Esophagus (tissue), 2 donors: ENCODE data around the gene LST1. TPM values are rescaled to one million over a fixed set of nuclear protein-coding genes. Genes with fewer than 3 reads are reported as not detected.

Experiments
- H3K27ac ChIP-seq, 2 donors: one replicate each; pipeline ENCODE4 v1.5.1; 2013; ENCODE audit warnings: low read depth in 2 of 2, mild to moderate bottlenecking in 2 of 2, inconsistent platforms in 1 of 2, low read length in 1 of 2, moderate library complexity in 1 of 2
- H3K27me3 ChIP-seq, 2 donors: one replicate each; pipeline ENCODE4 v1.6.1; 2013; ENCODE audit warnings: low read length in 2 of 2, control low read depth in 1 of 2, mild to moderate bottlenecking in 1 of 2; ENCODE audit not compliant: insufficient read depth in 2 of 2, control insufficient read depth in 1 of 2
- H3K36me3 ChIP-seq, 2 donors: one replicate each; pipeline ENCODE4 v1.6.1; 2013; ENCODE audit warnings: low read length in 1 of 2; ENCODE audit not compliant: control insufficient read depth in 2 of 2, insufficient read depth in 2 of 2
- H3K4me1 ChIP-seq, 2 donors: one replicate each; pipeline ENCODE4 v1.6.1; 2013; ENCODE audit warnings: low read length in 1 of 2; ENCODE audit not compliant: control insufficient read depth in 2 of 2, insufficient read depth in 2 of 2
- H3K4me3 ChIP-seq, 2 donors: one replicate each; pipeline ENCODE4 v1.5.1; 2013; ENCODE audit warnings: low read length in 2 of 2, mild to moderate bottlenecking in 2 of 2, low read depth in 1 of 2, moderate library complexity in 1 of 2
- H3K9me3 ChIP-seq, 2 donors: one replicate each; pipeline ENCODE4 v1.6.1; 2013; ENCODE audit warnings: mild to moderate bottlenecking in 2 of 2, low read depth in 1 of 2, low read length in 1 of 2, moderate library complexity in 1 of 2; ENCODE audit not compliant: control insufficient read depth in 2 of 2, insufficient read depth in 1 of 2
- WGBS, 2 donors: extraction: QIAGEN DNeasy Blood & Tissue Kit; methylation state at CpG; one replicate each; pipeline ENCODE4 v1.1.7; 2013; 5-methylcytosine and 5-hydroxymethylcytosine counted together
- polyA plus RNA-seq, 2 donors: library from polyadenylated mRNA; stranded (reverse); fragments of 200-250 nt; gene quantifications; one replicate each; pipeline ENCODE4 v1.2.3, GENCODE V29; 2013
- donor health status: healthy with polysubstance abuse.
- donor health status: Bipolar disorder and iron deficiency.

The LST1 gene
- polyA plus RNA-seq = 1 to 10 TPM; 2.8 to 6.9 TPM

DNA sequence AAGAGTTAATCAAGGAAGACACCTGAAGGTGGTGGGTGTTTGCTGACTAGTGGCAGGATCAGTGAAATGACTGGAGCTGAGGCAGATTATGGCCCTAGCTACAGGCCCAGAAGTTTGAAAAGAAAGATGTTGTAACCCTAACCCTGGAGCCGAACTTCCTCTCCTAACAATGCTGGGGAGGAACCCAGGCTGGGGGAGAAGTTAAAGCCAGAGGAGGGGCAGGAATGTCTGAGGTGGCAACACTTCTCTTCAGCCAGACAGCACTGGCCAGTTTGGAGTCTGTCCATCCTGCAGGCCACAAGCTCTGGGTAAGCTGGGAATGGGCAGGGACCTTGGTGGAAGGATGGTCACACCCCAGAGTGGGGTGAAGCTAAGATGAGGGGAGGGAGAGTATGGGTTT is at the start of gene LST1:
TSS of gene LST1 (plus strand) at position 270 of the 400 bp plus-strand sequence. CDS start 1,023 bp downstream, outside the sequence.
- 60 to 61% methylated on average over 1 of the region's 1 CpG for WGBS, 2 donors
- Histone ChIP-seq H3K27ac (peak within 1 kb of the TSS in 1 of 2 donors; percentile 18), H3K4me1 (peaks cover 0 to 4% of the 10 kb centered on the region in 2 donors)

DNA sequence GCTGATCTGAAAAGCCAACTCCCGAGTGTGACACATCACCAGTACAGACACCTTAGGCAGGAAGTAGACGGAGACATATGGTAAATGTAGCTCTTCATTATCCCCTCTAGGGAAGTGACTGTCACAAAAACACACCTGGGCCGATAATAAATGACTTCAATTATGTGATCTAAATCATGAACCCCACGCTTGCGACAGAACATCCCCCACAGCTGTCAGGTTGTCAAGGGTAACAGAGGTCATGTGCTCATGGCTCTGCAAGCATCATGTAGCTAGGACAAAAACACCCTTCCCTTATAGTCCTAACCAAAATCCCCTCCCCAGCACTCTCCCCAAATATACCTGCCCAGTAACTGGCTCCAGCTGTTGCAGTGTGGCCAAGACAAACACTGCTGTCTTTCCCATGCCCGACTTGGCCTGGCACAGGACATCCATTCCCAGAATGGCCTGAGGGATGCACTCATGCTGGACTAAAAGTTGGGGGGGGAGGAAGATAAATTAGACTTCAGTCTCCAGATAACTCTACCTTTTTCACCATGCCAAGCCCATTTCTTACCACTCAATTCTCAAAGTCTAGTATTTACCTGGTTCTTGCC is 47.2 kb upstream of the LST1 start:
- Histone ChIP-seq H3K36me3 (peaks cover 13 to 36% of the 10 kb centered on the region in 2 donors), H3K4me1 (peaks cover 0 to 3% of the 10 kb centered on the region in 2 donors), H3K9me3 (no peaks in the 10 kb centered on the region), H3K27me3 (no peaks in the 10 kb centered on the region), H3K4me3 (peak overlapping the region in 1 of 2 donors; percentile 26), H3K27ac (peak overlapping the region in 1 of 2 donors; percentile 36)
- 42 to 43% methylated on average over 6 of the region's 6 CpGs for WGBS, 2 donors

More for the DNA sequence above, at the start of gene LST1:
- Histone ChIP-seq H3K36me3 (no peaks in the 10 kb centered on the region), H3K27me3 (no peaks in the 10 kb centered on the region), H3K4me3 (no peak within 1 kb of the TSS), H3K9me3 (no peaks in the 10 kb centered on the region)

DNA sequence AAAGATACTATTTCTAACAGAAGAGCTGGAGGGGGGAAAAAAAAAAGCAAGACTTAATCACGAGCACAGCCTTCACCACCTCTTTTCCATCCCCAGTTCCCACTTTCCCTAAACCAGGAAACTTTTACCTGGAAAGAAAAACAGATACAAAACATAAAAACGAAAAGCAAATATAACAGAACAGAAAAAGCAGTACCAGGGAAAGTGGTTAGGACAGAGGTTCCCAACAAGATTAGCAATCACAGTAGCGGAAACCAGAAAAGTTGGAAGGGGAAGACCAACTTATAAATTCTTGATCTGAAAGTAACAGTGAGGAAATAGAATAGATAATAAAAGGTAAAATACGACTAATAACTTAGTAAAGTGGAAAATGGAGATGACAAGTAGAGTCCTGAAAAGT is 45.4 kb upstream of the LST1 start:
- no peaks in the 10 kb centered on the region for H3K9me3 ChIP-seq
- no peaks in the 10 kb centered on the region for H3K27me3 ChIP-seq
- 8 to 10% methylated on average over 4 of the region's 4 CpGs for WGBS, 2 donors
- H3K36me3 ChIP-seq = peaks cover 4 to 23% of the 10 kb centered on the region in 2 donors
- H3K27ac ChIP-seq = peak overlapping the region; percentile 83 to 98
- peak overlapping the region; percentile 70 to 94 for H3K4me3 ChIP-seq
- H3K4me1 ChIP-seq = peaks cover 0 to 3% of the 10 kb centered on the region in 2 donors

DNA sequence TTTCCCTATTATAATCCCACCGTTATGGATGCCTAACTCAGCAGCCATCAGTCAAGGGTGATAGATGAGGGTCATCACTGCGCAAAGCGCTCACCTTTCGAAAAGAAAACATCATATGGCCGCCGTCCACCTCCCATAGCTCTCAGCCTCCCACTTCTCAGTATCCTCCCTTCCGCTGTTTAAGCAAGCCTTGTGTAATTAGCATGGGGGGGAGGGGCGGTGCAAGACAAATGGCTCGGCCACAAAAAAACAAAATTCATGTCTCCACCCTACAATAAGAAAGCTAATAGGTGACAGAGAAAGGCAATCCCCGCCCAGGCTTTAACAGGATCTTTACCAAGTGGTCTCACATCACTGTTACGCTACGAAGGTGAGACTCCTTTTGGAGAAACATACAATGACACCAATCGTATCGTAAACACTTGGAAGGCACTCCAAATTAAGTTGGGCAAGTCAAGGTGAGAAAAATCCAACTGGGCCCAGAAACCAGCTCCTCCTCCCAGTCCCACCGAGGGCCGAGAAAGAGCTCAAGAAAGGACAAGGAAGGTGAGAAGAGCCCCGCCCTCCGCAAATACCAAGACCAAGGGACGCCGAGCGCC is 44.9 kb upstream of the LST1 start:
- 0% methylated on average over 21 of the region's 21 CpGs for WGBS, 2 donors
- H3K4me3 ChIP-seq = peak overlapping the region; percentile 70 to 94
- no peaks in the 10 kb centered on the region for H3K27me3 ChIP-seq
- H3K27ac ChIP-seq = peak overlapping the region; percentile 83 to 98
- H3K4me1 ChIP-seq = peaks cover 0 to 3% of the 10 kb centered on the region in 2 donors
- no peaks in the 10 kb centered on the region for H3K9me3 ChIP-seq
- peaks cover 4 to 23% of the 10 kb centered on the region in 2 donors for H3K36me3 ChIP-seq

DNA sequence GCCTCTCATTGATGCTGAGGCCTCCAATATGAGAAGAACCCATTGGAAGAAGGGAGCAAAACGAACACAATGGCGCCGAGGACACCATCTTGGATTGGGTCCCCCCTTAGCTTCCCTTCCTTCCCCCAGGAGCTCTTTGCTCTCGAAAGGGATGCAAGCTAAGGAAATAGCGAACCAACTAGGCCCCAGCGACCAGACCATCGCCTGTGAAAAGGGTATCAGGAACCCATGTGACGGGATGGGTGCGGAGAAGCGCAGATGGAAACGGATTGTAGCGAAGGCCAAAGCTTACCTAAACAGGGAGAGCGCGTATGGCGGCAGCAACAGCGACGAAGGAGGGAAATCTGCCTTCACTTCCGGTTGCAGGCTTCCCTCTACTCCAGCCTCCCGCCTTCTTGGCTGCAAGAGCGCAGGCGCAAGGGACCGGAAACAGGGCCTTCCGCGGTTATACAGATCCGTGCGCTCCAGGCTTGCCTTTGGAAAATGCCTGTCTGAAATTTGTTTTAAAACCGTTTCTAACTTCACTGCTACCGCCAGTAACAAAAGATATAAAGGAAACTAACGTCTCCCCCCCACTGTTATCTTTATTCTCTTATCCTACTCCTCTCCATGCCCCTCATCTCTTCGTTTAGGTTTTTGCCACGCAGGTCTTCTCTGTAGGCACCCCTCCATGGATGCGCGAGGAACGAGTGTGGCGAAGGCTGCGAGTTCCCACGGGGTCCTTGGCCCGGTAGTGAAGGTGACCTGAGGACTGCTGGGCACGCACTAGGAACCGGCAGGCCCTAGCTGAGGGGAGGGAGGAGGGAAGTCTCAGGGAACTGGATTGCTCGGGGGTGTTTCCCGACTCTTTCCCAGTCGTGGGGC is 44.2 kb upstream of the LST1 start, which contains the start of gene DDX39B:
TSS of gene DDX39B (minus strand) at position 346 of the 864 bp plus-strand sequence. CDS start 1,471 bp downstream, outside the sequence.
- H3K27me3 ChIP-seq = no peaks in the 10 kb centered on the region
- 0% methylated on average over 43 of the region's 43 CpGs for WGBS, 2 donors
- peak within 1 kb of the TSS; percentile 95 to 98 for H3K27ac ChIP-seq
- no peaks in the 10 kb centered on the region for H3K9me3 ChIP-seq
- peak within 1 kb of the TSS; percentile 70 to 94 for H3K4me3 ChIP-seq
- H3K36me3 ChIP-seq = peaks cover 4 to 18% of the 10 kb centered on the region in 2 donors
- peaks cover 0 to 3% of the 10 kb centered on the region in 2 donors for H3K4me1 ChIP-seq

DNA sequence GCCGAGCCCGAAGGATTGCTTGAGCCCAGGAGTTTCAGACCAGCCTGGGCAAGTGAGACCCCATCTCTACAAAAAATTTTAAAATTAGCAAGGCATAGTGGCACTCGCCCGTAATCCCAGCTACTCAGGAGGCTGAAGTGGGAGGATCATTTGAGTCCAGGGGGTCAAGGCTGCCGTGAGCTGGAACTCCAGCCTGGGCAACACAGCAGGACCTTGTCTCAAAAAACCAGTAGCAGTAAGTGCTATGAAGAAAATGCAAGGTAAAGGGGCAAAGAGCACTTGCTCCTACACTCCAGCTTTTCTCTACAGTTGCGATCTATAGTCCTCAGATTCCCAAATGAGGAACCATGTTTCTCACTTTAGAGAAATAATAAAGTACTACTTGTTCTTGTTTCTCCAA is 42.4 kb upstream of the LST1 start:
- WGBS, 2 donors = 93 to 96% methylated on average over 6 of the region's 6 CpGs
- H3K4me3 ChIP-seq = no peak overlapping the region
- H3K27ac ChIP-seq = no peak overlapping the region
- H3K9me3 ChIP-seq = no peaks in the 10 kb centered on the region
- no peaks in the 10 kb centered on the region for H3K27me3 ChIP-seq
- peaks cover 3 to 9% of the 10 kb centered on the region in 2 donors for H3K4me1 ChIP-seq
- H3K36me3 ChIP-seq = peaks cover 4 to 14% of the 10 kb centered on the region in 2 donors

DNA sequence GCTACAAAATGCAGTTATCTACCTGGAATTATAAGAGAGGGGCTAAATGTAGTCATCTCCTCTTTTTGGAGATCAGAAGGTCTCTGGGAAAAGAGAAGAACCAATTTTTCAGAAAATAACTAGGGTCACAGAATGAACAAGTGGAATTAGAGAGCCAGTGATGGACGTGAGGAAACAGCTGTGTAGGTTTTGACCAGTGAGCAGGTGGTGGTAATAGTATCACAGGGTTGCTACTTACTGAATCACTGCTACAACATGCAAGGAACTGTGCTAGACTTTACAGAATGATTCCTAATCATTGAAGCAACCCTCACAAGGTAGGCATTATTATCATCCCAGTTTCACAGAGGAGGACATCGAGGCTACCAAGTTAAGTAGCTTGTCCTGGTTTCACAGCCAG is 41.4 kb upstream of the LST1 start:
- WGBS, 2 donors = 76% methylated on average over 2 of the region's 2 CpGs

DNA sequence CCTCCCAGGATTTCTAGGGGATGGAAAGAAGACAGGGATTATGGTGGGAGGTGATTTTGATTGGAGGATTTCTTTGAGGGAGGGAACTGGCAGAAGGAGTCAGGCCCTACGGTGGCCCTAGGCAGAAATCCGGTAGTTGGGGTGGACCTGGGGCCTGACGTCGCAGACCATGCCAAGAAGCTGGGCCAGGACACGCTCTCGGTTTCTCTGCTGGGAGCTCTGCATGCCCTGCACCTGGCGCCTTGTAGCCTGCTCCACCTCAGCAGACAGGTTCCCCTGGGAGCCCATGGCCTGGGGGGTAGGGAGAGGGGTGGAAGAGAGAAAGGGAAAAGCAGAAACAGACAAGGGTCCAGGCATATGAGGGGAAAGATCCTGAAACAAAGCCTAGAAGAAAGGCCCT is 40.8 kb upstream of the LST1 start:
- Histone ChIP-seq H3K4me1 (peaks cover 3 to 7% of the 10 kb centered on the region in 2 donors), H3K27me3 (no peaks in the 10 kb centered on the region), H3K27ac (no peak overlapping the region), H3K36me3 (peaks cover under 1 to 3% of the 10 kb centered on the region in 2 donors), H3K4me3 (no peak overlapping the region), H3K9me3 (no peaks in the 10 kb centered on the region)
- WGBS, 2 donors = 63 to 72% methylated on average over 7 of the region's 7 CpGs

More for the DNA sequence above, 41.4 kb upstream of the LST1 start:
- H3K9me3 ChIP-seq = no peaks in the 10 kb centered on the region
- H3K27ac ChIP-seq = no peak overlapping the region
- peaks cover 3 to 5% of the 10 kb centered on the region in 2 donors for H3K36me3 ChIP-seq
- H3K4me1 ChIP-seq = peaks cover 3 to 9% of the 10 kb centered on the region in 2 donors
- no peak overlapping the region for H3K4me3 ChIP-seq
- H3K27me3 ChIP-seq = no peaks in the 10 kb centered on the region

DNA sequence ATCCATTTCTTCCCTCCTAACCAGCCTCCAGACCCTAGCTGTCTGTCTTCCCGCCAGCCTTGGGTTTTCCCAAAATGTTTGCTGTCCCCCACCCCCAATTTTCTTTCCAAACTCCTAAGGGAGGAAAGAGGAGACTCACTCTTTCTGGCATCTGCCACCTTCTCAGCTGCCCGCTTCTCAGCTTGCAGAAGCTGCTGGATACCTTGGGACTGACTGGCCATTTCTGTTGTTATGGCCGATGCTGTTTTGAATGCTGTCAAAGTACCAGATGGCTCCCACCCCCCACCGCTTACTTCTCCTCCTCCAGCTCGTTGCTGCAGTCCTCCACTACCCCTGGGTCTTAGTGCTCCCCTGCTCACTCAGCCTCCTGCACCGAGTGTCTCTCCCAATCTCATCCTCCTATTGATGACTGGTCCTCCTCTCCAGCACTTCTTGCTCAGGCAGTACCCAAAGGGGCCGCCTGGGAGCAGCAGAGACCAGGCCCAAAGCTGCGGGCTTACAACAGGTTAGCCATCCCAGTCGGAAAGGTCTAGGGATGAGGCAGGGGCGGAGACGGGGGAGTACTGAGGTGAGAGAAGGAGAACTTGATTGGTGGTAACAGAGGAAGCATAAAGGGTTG is 39.6 kb upstream of the LST1 start, which contains the start of gene ATP6V1G2:
TSS of gene ATP6V1G2 (minus strand) at position 270 of the 619 bp plus-strand sequence. CDS start at position 221, 49 bp downstream.
- peak within 1 kb of the TSS; percentile 49 to 64 for H3K4me3 ChIP-seq
- WGBS, 2 donors = 9% methylated on average over 11 of the region's 11 CpGs
- H3K4me1 ChIP-seq = peaks cover 3 to 6% of the 10 kb centered on the region in 2 donors
- H3K27ac ChIP-seq = peak within 1 kb of the TSS; percentile 90 to 93
- no peaks in the 10 kb centered on the region for H3K9me3 ChIP-seq
- no peaks in the 10 kb centered on the region for H3K27me3 ChIP-seq
- peaks cover 0 to 3% of the 10 kb centered on the region in 2 donors for H3K36me3 ChIP-seq
